K562 (cell line): Measurements from ENCODE around the gene BCL2L1.
A peak's percentile ranks its signal among the peaks of the same experiment; 100 is the strongest.

Experiments used
- ATF2 ChIP-seq: sonication (generic); formaldehyde crosslinking; IDR thresholded peaks from 2 replicates; pipeline ENCODE4 v1.8.1; 2022; ENCODE audit warnings: missing genetic modification reagents
- BDP1 ChIP-seq: IDR thresholded peaks from 3 replicates; pipeline ENCODE4 v1.6.1; 2011; ENCODE audit not compliant: insufficient read length, insufficient read depth
- CTCF ChIP-seq, 3 experiments: IDR thresholded peaks in 2 of 3; conservative IDR thresholded peaks in 1 of 3; 2 replicates each; pipeline ENCODE4 v1.5.1; 2011 to 2012; ENCODE audit warnings: low read length in 3 of 3, mild to moderate bottlenecking in 3 of 3, control low read depth in 2 of 3, improper control_type of control experiment in 1 of 3, inconsistent platforms in 1 of 3, low read depth in 1 of 3, mixed read lengths in 1 of 3, moderate library complexity in 1 of 3; ENCODE audit not compliant: insufficient read depth in 2 of 3
- EGR1 ChIP-seq: fragments of 450-650 bp; conservative IDR thresholded peaks from 2 replicates; pipeline ENCODE4 v1.6.1; 2017; ENCODE audit warnings: mild to moderate bottlenecking
- GATAD2A ChIP-seq: fragments of 450-650 bp; IDR thresholded peaks from 2 replicates; pipeline ENCODE4 v1.6.1; 2017
- HSF4 ChIP-seq: fragments of 250-450 bp; sonication (Bioruptor Pico); IDR thresholded peaks from 2 replicates; pipeline ENCODE4 v2.1.2; 2022; ENCODE audit warnings: mild to moderate bottlenecking, moderate library complexity, borderline replicate concordance
- POLR2AphosphoS5 ChIP-seq: IDR thresholded peaks from 2 replicates; pipeline ENCODE4 v1.6.1; 2011; ENCODE audit warnings: mild to moderate bottlenecking, low read depth, low read length, moderate library complexity; ENCODE audit not compliant: control insufficient read depth, insufficient read depth
- RCOR1 ChIP-seq, 2 experiments: IDR thresholded peaks; 2 replicates each; pipeline ENCODE4 v1.6.1; 2012; ENCODE audit warnings: low read depth in 2 of 2, low read length in 2 of 2, borderline replicate concordance in 1 of 2, improper control_type of control experiment in 1 of 2
- REST ChIP-seq, 2 experiments: fragments of 450-650 bp; formaldehyde crosslinking in 1 of 2; IDR thresholded peaks; 2 replicates each; pipeline versions ENCODE4 v1.4.0 to v1.6.1; 2014 to 2020; ENCODE audit warnings: mild to moderate bottlenecking in 2 of 2, borderline replicate concordance in 1 of 2, low read depth in 1 of 2
- ZNF175 ChIP-seq: fragments of 200-800 bp; sonication (Bioruptor generic); IDR thresholded peaks from 2 replicates; pipeline ENCODE4 v1.6.1; 2016; ENCODE audit warnings: low read depth, mild to moderate bottlenecking, missing genetic modification characterization, missing compliant biosample characterization
- ZNF274 ChIP-seq: IDR thresholded peaks from 2 replicates; pipeline ENCODE4 v1.6.1; 2011; ENCODE audit warnings: low read depth, mild to moderate bottlenecking, low read length, moderate library complexity, borderline replicate concordance

- TF ChIP-seq ZNF274 (no peak), ZNF175 (CRISPR knock-in tag) (no peak), REST (IDR thresholded peaks at IDR 0.05; ENCODE audit: borderline replicate concordance) (peak; percentile 67), REST (CRISPR knock-in tag; IDR thresholded peaks at IDR 0.05; ENCODE audit: low read depth) (no peak), EGR1 (no peak), HSF4 (no peak), POLR2AphosphoS5 (no peak), RCOR1 (IDR thresholded peaks at IDR 0.05; ENCODE audit: borderline replicate concordance in 1 of 2, low read depth in 2 of 2, low read length in 2 of 2) (no peak), CTCF (IDR thresholded peaks at IDR 0.05 in 2 of 3, conservative IDR thresholded peaks at IDR 0.05 in 1 of 3; ENCODE audit: insufficient read depth in 2 of 3, low read depth in 1 of 3, low read length in 3 of 3) (no peak), GATAD2A (no peak), ATF2 (CRISPR knock-in tag) (no peak), BDP1 (no peak)
Observed at GRCh38 chr20:31718952-31719643, 3.6 kb downstream of the BCL2L1 start.
